ENCODE results near the gene IFNGR2.
A peak's percentile ranks its signal among the peaks of the same experiment; 100 is the strongest.
"Not testable (repeated sequence)": the region's sequence is repeated elsewhere in the genome, so short reads cannot be mapped to it uniquely, and the experiment has no call there.

Gene IFNGR2

DNA sequence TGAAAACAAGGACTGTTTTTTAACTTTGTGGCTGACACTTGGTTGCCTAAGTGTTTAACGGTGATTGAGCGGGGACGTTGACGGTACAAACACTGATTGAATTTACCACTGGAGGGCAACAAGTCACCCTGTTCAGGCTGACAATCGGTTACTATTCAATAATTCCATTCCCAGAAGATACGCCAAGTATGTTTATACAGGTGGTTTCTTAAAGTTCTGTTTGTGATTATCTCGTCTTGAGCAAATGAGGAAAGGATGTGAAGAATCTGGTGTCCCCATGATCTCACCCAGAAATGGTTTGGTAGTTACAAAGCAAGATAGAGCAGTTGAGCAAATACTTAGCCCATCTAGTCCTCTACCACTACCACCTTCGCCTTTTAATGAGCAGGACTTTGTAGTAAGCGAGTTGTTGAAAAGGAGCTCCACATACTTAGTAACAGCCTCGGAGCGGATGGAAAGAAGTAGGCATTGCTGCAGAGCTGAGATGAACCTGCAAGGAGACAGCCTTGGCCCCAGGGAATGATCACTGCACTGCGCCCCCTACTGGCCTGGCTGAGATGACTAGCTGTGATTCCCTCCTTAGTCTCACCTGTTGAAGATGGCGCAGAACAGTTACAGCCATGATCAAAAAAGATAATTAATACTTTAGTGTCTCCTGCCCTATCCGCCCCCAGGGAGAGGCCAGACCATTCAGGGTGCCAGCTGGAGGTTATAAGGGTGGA is 42.2 kb upstream of the IFNGR2 start:
- Histone ChIP-seq H3K4me1 (ENCODE audit: insufficient read depth, low read length) (peaks cover 19% of the 10 kb centered on the region), H3K9ac (ENCODE audit: low read depth, low read length) (no peak overlapping the region; the same call in 1 of the 2 replicates), H2AFZ (ENCODE audit: low read depth, low read length) (peak overlapping the region; percentile 40; the same call in 1 of the 2 replicates), H3K27me3 (ENCODE audit: insufficient read depth, low read length, poor library complexity) (no peaks in the 10 kb centered on the region), H3K9me3 (ENCODE audit: insufficient read depth, low read length, severe bottlenecking) (peaks cover under 1% of the 10 kb centered on the region), H3K4me3 (ENCODE audit: low read depth in 1 of 2, low read length in 2 of 2) (peak overlapping the region in 1 of 2 experiments; percentile 40; a peak in 2 of 4 replicates), H3K36me3 (ENCODE audit: insufficient read depth, low read length) (peaks cover 16% of the 10 kb centered on the region), H3K79me2 (ENCODE audit: insufficient read depth, low read length) (no peaks in the 10 kb centered on the region), H3K4me2 (ENCODE audit: insufficient read depth, low read length) (peak overlapping the region; percentile 57), H3K27ac (ENCODE audit: low read length) (no peak overlapping the region), H4K20me1 (ENCODE audit: insufficient read depth, low read length) (no peaks in the 10 kb centered on the region; the same call in 1 of the 2 replicates)
- ATAC-seq (ENCODE audit: insufficient read depth, low read depth) (peak; percentile 89), DNase-seq (peak; percentile 82)
- no peak for TF ChIP-seq EZH2 (IDR thresholded peaks at IDR 0.05; ENCODE audit: borderline replicate concordance, low read depth, low read length, severe bottlenecking)
- TF ChIP-seq, protein P1, sequence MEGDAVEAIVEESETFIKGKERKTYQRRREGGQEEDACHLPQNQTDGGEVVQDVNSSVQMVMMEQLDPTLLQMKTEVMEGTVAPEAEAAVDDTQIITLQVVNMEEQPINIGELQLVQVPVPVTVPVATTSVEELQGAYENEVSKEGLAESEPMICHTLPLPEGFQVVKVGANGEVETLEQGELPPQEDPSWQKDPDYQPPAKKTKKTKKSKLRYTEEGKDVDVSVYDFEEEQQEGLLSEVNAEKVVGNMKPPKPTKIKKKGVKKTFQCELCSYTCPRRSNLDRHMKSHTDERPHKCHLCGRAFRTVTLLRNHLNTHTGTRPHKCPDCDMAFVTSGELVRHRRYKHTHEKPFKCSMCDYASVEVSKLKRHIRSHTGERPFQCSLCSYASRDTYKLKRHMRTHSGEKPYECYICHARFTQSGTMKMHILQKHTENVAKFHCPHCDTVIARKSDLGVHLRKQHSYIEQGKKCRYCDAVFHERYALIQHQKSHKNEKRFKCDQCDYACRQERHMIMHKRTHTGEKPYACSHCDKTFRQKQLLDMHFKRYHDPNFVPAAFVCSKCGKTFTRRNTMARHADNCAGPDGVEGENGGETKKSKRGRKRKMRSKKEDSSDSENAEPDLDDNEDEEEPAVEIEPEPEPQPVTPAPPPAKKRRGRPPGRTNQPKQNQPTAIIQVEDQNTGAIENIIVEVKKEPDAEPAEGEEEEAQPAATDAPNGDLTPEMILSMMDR (IDR thresholded peaks at IDR 0.05; ENCODE audit: borderline replicate concordance, extremely low read depth, low read length, poor library complexity, severe bottlenecking) = peak; percentile 96

GRCh38 chr21:33362044-33362555 is 41.1 kb upstream of the IFNGR2 start:
- Histone ChIP-seq H2AFZ (ENCODE audit: low read depth, low read length) (peak overlapping the region; percentile 66), H3K9me3 (ENCODE audit: insufficient read depth, low read length, severe bottlenecking) (peaks cover 11% of the 10 kb centered on the region), H4K20me1 (ENCODE audit: insufficient read depth, low read length) (no peaks in the 10 kb centered on the region; the same call in 1 of the 2 replicates), H3K36me3 (ENCODE audit: insufficient read depth, low read length) (peaks cover 5% of the 10 kb centered on the region), H3K4me1 (ENCODE audit: insufficient read depth, low read length) (peaks cover 19% of the 10 kb centered on the region), H3K9ac (ENCODE audit: low read depth, low read length) (no peak overlapping the region; the same call in 1 of the 2 replicates), H3K27me3 (ENCODE audit: insufficient read depth, low read length, poor library complexity) (no peaks in the 10 kb centered on the region), H3K79me2 (ENCODE audit: insufficient read depth, low read length) (no peaks in the 10 kb centered on the region), H3K27ac (ENCODE audit: low read length) (no peak overlapping the region), H3K4me2 (ENCODE audit: insufficient read depth, low read length) (peak overlapping the region; percentile 57), H3K4me3 (ENCODE audit: low read depth in 1 of 2, low read length in 2 of 2) (peak overlapping the region in 1 of 2 experiments; percentile 40; a peak in 2 of 4 replicates)
- ATAC-seq (ENCODE audit: insufficient read depth, low read depth) (peak; percentile 66), DNase-seq (peak; percentile 56)
- TF ChIP-seq, protein P1 (IDR thresholded peaks at IDR 0.05; ENCODE audit: borderline replicate concordance, extremely low read depth, low read length, poor library complexity, severe bottlenecking) = no peak
- no peak for TF ChIP-seq EZH2 (IDR thresholded peaks at IDR 0.05; ENCODE audit: borderline replicate concordance, low read depth, low read length, severe bottlenecking)

GRCh38 chr21:33363911-33364609 is 39.2 kb upstream of the IFNGR2 start:
- H3K79me2 ChIP-seq (ENCODE audit: insufficient read depth, low read length); H4K20me1 ChIP-seq (ENCODE audit: insufficient read depth, low read length); H3K9ac ChIP-seq (ENCODE audit: low read depth, low read length); ATAC-seq (ENCODE audit: insufficient read depth, low read depth); H2AFZ ChIP-seq (ENCODE audit: low read depth, low read length); H3K36me3 ChIP-seq (ENCODE audit: insufficient read depth, low read length); H3K4me3 ChIP-seq (ENCODE audit: low read depth in 1 of 2, low read length in 2 of 2); DNase-seq; H3K27ac ChIP-seq (ENCODE audit: low read length); H3K4me2 ChIP-seq (ENCODE audit: insufficient read depth, low read length); H3K27me3 ChIP-seq (ENCODE audit: insufficient read depth, low read length, poor library complexity): not testable (repeated sequence)
- peaks cover 26% of the 10 kb centered on the region for H3K9me3 ChIP-seq (ENCODE audit: insufficient read depth, low read length, severe bottlenecking)
- peaks cover 19% of the 10 kb centered on the region for H3K4me1 ChIP-seq (ENCODE audit: insufficient read depth, low read length)

GRCh38 chr21:33364830-33365229 is 38.4 kb upstream of the IFNGR2 start:
- no peak overlapping the region for H3K4me2 ChIP-seq (ENCODE audit: insufficient read depth, low read length)
- peaks cover 26% of the 10 kb centered on the region for H3K9me3 ChIP-seq (ENCODE audit: insufficient read depth, low read length, severe bottlenecking)
- H2AFZ ChIP-seq (ENCODE audit: low read depth, low read length) = no peak overlapping the region
- H4K20me1 ChIP-seq (ENCODE audit: insufficient read depth, low read length) = no peaks in the 10 kb centered on the region
- H3K36me3 ChIP-seq (ENCODE audit: insufficient read depth, low read length) = no peaks in the 10 kb centered on the region
- no peaks in the 10 kb centered on the region for H3K79me2 ChIP-seq (ENCODE audit: insufficient read depth, low read length)
- no peak overlapping the region for H3K4me3 ChIP-seq (ENCODE audit: low read depth in 1 of 2, low read length in 2 of 2)
- DNase-seq = no peak
- peaks cover 19% of the 10 kb centered on the region for H3K4me1 ChIP-seq (ENCODE audit: insufficient read depth, low read length)
- no peak overlapping the region for H3K9ac ChIP-seq (ENCODE audit: low read depth, low read length)
- H3K27ac ChIP-seq (ENCODE audit: low read length) = no peak overlapping the region
- no peaks in the 10 kb centered on the region for H3K27me3 ChIP-seq (ENCODE audit: insufficient read depth, low read length, poor library complexity)
- TF ChIP-seq, protein P1 (IDR thresholded peaks at IDR 0.05; ENCODE audit: borderline replicate concordance, extremely low read depth, low read length, poor library complexity, severe bottlenecking) = no peak
- TF ChIP-seq EZH2 (IDR thresholded peaks at IDR 0.05; ENCODE audit: borderline replicate concordance, low read depth, low read length, severe bottlenecking) = no peak
- ATAC-seq (ENCODE audit: insufficient read depth, low read depth) = no peak

All from DND-41 (cell line).